Activated CD8-positive, alpha-beta memory T cell treated with anti-CD3 and anti-CD28 coated beads for 4 hours (primary cell): ENCODE measurements around the gene RAB35.

Experiments
- DNase-seq, 2 donors: peaks; one replicate each; pipeline ENCODE4 v3.0.0-alpha.2; 2020; ENCODE audit warnings: low read depth in 2 of 2

Gene RAB35

GRCh38 chr12:120103371-120103770, 13.2 kb downstream of the RAB35 start:
- DNase-seq = no peak

- DNase-seq = no peak
Observed at GRCh38 chr12:120103044-120103338, 13.6 kb downstream of the RAB35 start.

GRCh38 chr12:120102189-120103043, 14.1 kb downstream of the RAB35 start:
- no peak for DNase-seq

DNA sequence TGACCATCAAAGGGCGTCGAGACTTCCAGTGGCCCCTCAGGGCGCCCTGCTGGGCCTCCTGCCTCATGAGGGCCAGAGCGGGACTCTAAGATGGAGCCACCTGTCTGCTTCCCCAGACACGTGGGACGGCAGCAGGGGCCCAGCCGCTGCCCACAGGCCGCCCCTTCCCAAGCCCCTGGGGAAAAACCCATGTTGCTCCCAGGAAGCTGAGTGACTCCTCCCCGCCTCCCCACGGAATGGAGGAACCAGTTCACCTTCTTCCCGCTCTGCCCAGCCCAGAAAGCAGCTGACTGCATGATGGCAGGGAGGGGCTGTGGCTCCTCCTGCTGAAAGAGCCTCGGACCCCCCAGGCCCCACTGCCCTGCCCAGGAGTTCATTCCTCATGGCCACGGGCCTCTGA, 14.9 kb downstream of the RAB35 start:
- DNase-seq = no peak

DNA sequence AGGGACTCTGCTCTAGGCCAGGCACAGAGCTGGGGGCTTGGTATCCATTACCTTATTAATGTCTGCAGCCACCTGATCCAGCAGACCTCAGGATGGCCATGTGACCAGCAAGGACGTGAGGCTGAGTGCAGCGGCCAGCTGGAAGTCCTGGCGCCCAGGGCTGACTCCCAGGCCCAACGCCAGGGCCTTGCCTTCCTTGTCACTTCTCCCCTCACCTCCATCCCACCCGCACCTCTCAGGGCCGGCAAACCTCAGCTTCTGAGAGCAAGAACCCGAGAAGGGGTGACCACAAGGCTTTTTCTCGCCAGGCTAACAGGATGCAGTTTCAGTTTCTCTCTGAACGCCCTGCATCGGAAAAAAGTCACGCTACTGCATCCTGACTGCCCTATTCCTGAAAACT, 15.4 kb downstream of the RAB35 start:
- DNase-seq = no peak

DNA sequence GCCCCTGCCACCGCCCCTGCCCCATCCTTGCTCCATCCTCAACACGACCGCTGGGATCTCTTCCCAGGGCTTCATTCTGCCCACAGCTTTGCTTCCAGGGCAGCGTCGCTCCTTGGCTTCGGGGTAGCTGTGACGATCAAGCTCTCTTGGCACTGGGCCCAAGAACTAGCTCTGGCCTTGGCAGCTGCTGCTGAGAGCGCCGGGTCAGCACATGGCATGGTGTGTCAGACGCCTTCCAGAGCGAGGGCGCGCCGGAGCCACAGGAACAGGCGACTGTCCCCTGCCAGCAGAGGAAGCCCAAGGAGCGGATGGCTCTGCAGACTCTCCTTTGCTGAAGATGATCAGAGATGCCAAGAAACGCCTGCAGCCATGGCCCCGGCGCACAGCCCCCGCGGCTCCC, 15.9 kb downstream of the RAB35 start:
- no peak for DNase-seq

GRCh38 chr12:120099738-120100137, 16.8 kb downstream of the RAB35 start:
- no peak for DNase-seq

- DNase-seq = no peak
Observed at GRCh38 chr12:120098756-120099470, 17.6 kb downstream of the RAB35 start.

DNA sequence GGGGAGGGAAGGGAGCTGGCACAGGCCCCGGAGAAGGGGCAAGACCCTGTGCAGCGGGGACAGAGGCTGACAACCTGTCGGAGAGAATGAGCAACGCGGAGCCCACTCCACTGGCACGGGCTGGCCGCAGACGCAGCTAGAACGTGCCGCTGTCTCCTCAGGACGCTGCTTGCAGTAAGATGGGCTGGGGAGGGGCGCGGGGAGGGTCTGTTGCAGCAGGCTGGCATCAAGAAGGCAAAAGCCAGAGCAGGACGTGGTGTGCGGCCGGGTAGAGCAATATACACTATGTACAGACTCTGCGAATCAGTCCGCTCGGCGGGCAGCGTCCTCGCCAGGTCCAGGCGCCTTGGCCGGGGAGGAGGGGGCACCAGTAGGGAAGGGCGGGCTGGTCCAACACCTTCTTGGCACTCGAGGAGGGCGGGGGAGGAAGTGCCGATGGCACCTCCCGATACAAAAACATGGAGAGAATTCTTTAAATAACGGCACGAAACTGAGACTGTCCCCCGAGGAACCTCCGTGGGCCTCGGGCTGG, 19.8 kb downstream of the RAB35 start:
- no peak for DNase-seq

GRCh38 chr12:120095736-120096135, 20.8 kb downstream of the RAB35 start:
- no peak for DNase-seq

- no peak for DNase-seq
Observed at GRCh38 chr12:120095331-120095730, 21.2 kb downstream of the RAB35 start.

- no peak for DNase-seq
Observed at GRCh38 chr12:120094485-120094884, 22.1 kb downstream of the RAB35 start.

GRCh38 chr12:120093592-120094355, 22.8 kb downstream of the RAB35 start:
- no peak for DNase-seq

DNA sequence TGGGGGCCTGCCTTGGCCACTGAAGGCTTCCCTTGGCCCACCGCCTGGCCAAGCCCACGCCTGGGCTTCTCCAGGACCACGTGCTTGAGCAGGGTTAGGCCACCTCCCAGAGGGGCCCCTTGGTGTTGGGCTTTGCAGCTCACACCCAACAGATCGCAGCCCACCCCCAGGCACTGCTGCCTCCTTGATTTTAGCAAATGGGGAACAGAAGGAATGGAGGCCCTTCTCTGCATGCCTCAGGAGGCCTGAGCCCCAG, 23.3 kb downstream of the RAB35 start:
- no peak for DNase-seq

- no peak for DNase-seq
Observed at GRCh38 chr12:120092551-120093335, 23.8 kb downstream of the RAB35 start.

- no peak for DNase-seq
Observed at GRCh38 chr12:120091371-120092090, 25.0 kb downstream of the RAB35 start.

DNA sequence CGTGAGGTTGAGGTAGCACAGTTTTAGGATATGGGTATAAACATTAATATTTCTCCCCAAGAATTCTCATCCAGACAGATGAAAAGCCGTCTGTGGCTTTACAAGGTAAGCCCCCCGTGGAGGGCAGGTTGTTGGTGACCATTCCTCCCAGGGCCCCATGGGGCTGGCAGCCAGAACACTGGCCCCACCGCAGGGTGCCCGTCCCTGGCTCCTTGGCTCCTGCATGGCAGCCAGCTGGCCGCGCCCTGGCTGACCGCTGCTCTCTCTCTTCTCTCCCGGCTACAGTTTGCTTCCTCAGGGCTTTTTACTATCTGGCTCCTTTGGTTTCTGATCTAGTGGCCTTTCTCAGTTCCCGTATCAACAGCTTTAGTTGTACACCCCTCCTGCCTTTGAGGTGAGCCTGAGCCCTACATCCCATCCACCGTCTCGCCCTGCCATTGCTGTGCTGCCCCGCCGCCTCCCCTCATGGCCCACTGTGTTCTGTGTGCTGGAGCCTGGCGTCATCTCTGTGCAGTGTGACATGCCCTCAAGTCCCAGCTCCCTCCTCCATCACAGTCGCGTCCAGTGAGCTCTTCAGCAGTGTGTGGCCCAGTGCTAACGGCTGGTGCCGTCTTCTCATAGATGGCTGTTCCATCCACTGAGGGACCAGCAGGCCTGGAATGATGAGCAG, 25.8 kb downstream of the RAB35 start:
- no peak for DNase-seq

DNA sequence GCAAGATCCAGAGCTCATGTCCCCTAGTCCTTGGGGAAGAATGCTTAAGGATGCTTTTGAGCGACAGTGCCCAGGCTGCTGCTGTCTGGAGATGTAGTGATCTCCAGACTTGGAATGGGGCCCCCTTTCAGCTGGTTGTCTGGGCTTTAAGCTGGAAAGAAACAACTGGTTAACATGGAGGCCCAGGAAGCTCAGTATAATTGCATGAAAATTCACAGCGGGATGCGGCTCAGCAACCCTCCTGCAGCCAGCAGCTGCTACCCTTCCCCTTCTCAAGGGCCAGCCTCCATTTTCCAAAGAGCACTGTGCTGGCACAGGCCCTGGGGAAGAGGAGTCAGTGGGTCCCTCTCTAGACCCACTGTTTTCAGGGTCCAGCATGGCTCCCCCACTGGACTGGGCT, 26.3 kb downstream of the RAB35 start:
- no peak for DNase-seq

DNA sequence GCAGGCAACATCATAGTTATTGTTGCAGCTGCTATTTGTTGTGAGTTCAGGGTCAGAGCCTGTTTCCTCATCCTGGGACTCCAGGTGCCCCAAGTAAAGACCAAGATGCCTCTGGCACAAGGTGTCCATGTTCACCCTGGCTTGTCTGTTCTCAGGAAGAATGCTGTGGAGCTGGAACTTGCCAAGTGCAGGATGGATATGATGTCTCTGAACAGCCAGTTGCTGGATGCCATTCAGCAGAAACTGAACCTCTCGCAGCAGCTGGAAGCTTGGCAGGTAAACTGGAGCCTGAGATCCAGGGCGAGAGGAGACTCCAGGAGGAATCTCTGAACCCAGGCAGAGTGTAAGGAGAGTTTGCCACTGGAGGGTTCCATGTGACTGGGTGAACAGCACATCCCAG, 26.8 kb downstream of the RAB35 start:
- no peak for DNase-seq

GRCh38 chr12:120089105-120089504, 27.4 kb downstream of the RAB35 start:
- no peak for DNase-seq
